OCI-LY1 (cell line): ENCODE data around the gene GRPEL1.

Source experiments
- H2AFZ ChIP-seq: fragments of 200-600 bp; sonication (generic), shearing (Covaris generic); 2 replicates; pipeline ENCODE4 v1.6.0; 2014; ENCODE audit warnings: antibody characterized with exemption, mild to moderate bottlenecking, low read length
- H3F3A ChIP-seq: fragments of 200-600 bp; sonication (generic), shearing (Covaris generic); 2 replicates; pipeline ENCODE4 v1.6.0; 2014; ENCODE audit warnings: mild to moderate bottlenecking, antibody characterized with exemption, low read length, moderate library complexity; ENCODE audit not compliant: insufficient read depth
- H3K27ac ChIP-seq: fragments of 200-600 bp; sonication (generic); 2 replicates; pipeline ENCODE4 v1.5.1; 2014; ENCODE audit warnings: low read length, mixed run types, mild to moderate bottlenecking, low read depth; ENCODE audit not compliant: poor library complexity, severe bottlenecking
- H3K27me3 ChIP-seq: fragments of 200-600 bp; sonication (generic); 2 replicates; pipeline ENCODE4 v1.6.0; 2014; ENCODE audit warnings: antibody characterized with exemption, mild to moderate bottlenecking, low read length, moderate library complexity; ENCODE audit not compliant: insufficient read depth
- H3K36me3 ChIP-seq: fragments of 200-600 bp; sonication (generic); 2 replicates; pipeline ENCODE4 v1.6.1; 2014; ENCODE audit warnings: mild to moderate bottlenecking, antibody characterized with exemption, low read length, moderate library complexity, mixed read lengths; ENCODE audit not compliant: insufficient read depth
- H3K4me1 ChIP-seq: fragments of 200-600 bp; sonication (generic); 2 replicates; pipeline ENCODE4 v1.5.1; 2014; ENCODE audit warnings: mild to moderate bottlenecking, low read length, moderate library complexity; ENCODE audit not compliant: insufficient read depth, severe bottlenecking
- H3K4me2 ChIP-seq: fragments of 200-600 bp; sonication (generic), shearing (Covaris generic); 2 replicates; pipeline ENCODE4 v1.6.1; 2014; ENCODE audit warnings: low read length
- H3K4me3 ChIP-seq: fragments of 200-600 bp; sonication (generic); 2 replicates; pipeline ENCODE4 v1.5.1; 2014; ENCODE audit warnings: low read length, low read depth, mild to moderate bottlenecking, mixed read lengths; ENCODE audit not compliant: poor library complexity, severe bottlenecking
- H3K79me2 ChIP-seq: fragments of 200-600 bp; shearing (Covaris generic); 2 replicates; pipeline ENCODE4 v1.6.1; 2016; ENCODE audit warnings: mixed run types, low read length, mixed read lengths; ENCODE audit not compliant: insufficient read depth
- H3K9ac ChIP-seq: fragments of 200-600 bp; sonication (generic), shearing (Covaris generic); 2 replicates; pipeline ENCODE4 v1.6.1; 2014; ENCODE audit warnings: mild to moderate bottlenecking, low read length, mixed read lengths
- H3K9me2 ChIP-seq: fragments of 200-600 bp; sonication (generic), shearing (Covaris generic); 2 replicates; pipeline ENCODE4 v1.6.1; 2014; ENCODE audit warnings: low read depth, mild to moderate bottlenecking, low read length, mixed read lengths
- H3K9me3 ChIP-seq: fragments of 200-600 bp; shearing (Covaris generic); 2 replicates; pipeline ENCODE4 v1.6.1; 2014; ENCODE audit warnings: low read length, mixed read lengths
- H4K20me1 ChIP-seq: fragments of 200-600 bp; sonication (generic), shearing (Covaris generic); 2 replicates; pipeline ENCODE4 v1.6.0; 2016; ENCODE audit warnings: mild to moderate bottlenecking, low read length; ENCODE audit not compliant: insufficient read depth
- CTCF ChIP-seq: fragments of 200-600 bp; sonication (generic), shearing (Covaris generic); IDR thresholded peaks from 2 replicates; pipeline ENCODE4 v1.5.1; 2017; ENCODE audit warnings: mild to moderate bottlenecking, antibody characterized with exemption, low read length, moderate library complexity, mixed read lengths
- EZH2 ChIP-seq: fragments of 200-600 bp; sonication (generic), shearing (Covaris generic); IDR thresholded peaks from 2 replicates; pipeline ENCODE4 v1.8.0; 2017; ENCODE audit warnings: borderline replicate concordance, mixed run types, mild to moderate bottlenecking, antibody characterized with exemption, low read length, moderate library complexity, mixed read lengths

The GRPEL1 gene

GRCh38 chr4:7109169-7109568 is 41.3 kb upstream of the GRPEL1 start:
- H3K27me3 ChIP-seq, result no peaks in the 10 kb centered on the region
- TF ChIP-seq EZH2 (no peak), CTCF (no peak)
- H3K4me1 ChIP-seq, result no peaks in the 10 kb centered on the region

GRCh38 chr4:7108660-7109059 is 40.8 kb upstream of the GRPEL1 start:
- no peak overlapping the region for H2AFZ ChIP-seq
- no peak for TF ChIP-seq EZH2
- TF ChIP-seq CTCF, result no peak
- no peaks in the 10 kb centered on the region for H3K9me3 ChIP-seq
- no peak overlapping the region for H3K4me2 ChIP-seq
- no peaks in the 10 kb centered on the region for H3K9me2 ChIP-seq
- H3K27me3 ChIP-seq, result no peaks in the 10 kb centered on the region
- no peak overlapping the region for H3K9ac ChIP-seq
- H3K79me2 ChIP-seq, result no peaks in the 10 kb centered on the region
- H3F3A ChIP-seq, result no peaks in the 10 kb centered on the region
- no peak overlapping the region for H3K27ac ChIP-seq
- no peaks in the 10 kb centered on the region for H3K36me3 ChIP-seq
- H3K4me3 ChIP-seq, result no peak overlapping the region
- no peaks in the 10 kb centered on the region for H3K4me1 ChIP-seq
- no peaks in the 10 kb centered on the region for H4K20me1 ChIP-seq

More at GRCh38 chr4:7109169-7109568, 41.3 kb upstream of the GRPEL1 start:
- no peaks in the 10 kb centered on the region for H3K9me2 ChIP-seq
- no peak overlapping the region for H3K27ac ChIP-seq
- H3K36me3 ChIP-seq, result no peaks in the 10 kb centered on the region
- H4K20me1 ChIP-seq, result no peaks in the 10 kb centered on the region
- H3K9me3 ChIP-seq, result no peaks in the 10 kb centered on the region
- no peak overlapping the region for H3K9ac ChIP-seq
- no peaks in the 10 kb centered on the region for H3K79me2 ChIP-seq
- no peaks in the 10 kb centered on the region for H3F3A ChIP-seq
- H2AFZ ChIP-seq, result no peak overlapping the region
- H3K4me3 ChIP-seq, result no peak overlapping the region
- H3K4me2 ChIP-seq, result no peak overlapping the region

GRCh38 chr4:7108046-7108625 is 40.3 kb upstream of the GRPEL1 start:
- H3K36me3 ChIP-seq, result no peaks in the 10 kb centered on the region
- H3K9me2 ChIP-seq, result no peaks in the 10 kb centered on the region
- H3K27me3 ChIP-seq, result no peaks in the 10 kb centered on the region
- H3K4me1 ChIP-seq, result no peaks in the 10 kb centered on the region
- TF ChIP-seq CTCF (no peak), EZH2 (no peak)
- H3K9ac ChIP-seq, result no peak overlapping the region
- no peaks in the 10 kb centered on the region for H3F3A ChIP-seq
- H2AFZ ChIP-seq, result no peak overlapping the region
- H4K20me1 ChIP-seq, result no peaks in the 10 kb centered on the region
- no peaks in the 10 kb centered on the region for H3K9me3 ChIP-seq
- no peak overlapping the region for H3K4me3 ChIP-seq
- no peaks in the 10 kb centered on the region for H3K79me2 ChIP-seq
- H3K4me2 ChIP-seq, result no peak overlapping the region
- H3K27ac ChIP-seq, result no peak overlapping the region
